Stomach (tissue), 9 donors: ENCODE data around the gene OR7C1. TPM values are rescaled to one million over a fixed set of nuclear protein-coding genes. Genes with fewer than 3 reads are reported as not detected.
"Not testable (repeated sequence)": the region's sequence is repeated elsewhere in the genome, so short reads cannot be mapped to it uniquely, and the experiment has no call there.

Experiments used
- DNase-seq, 2 donors: peaks; one replicate each; pipeline versions ENCODE4 v3.0.0 to v3.0.0-alpha.2; 2013 to 2019
- H3K27ac ChIP-seq, 5 donors: fragments of 200-600 bp in 4 of 5; sonication (generic) in 4 of 5; one replicate each; pipeline ENCODE4 v1.5.1; 2013 to 2019; ENCODE audit warnings: mild to moderate bottlenecking in 1 of 5, moderate library complexity in 1 of 5
- H3K27me3 ChIP-seq, 3 donors: fragments of 200-600 bp; sonication (generic); one replicate each; pipeline ENCODE4 v1.5.1; 2017 to 2019; ENCODE audit warnings: mixed run types in 1 of 3
- H3K36me3 ChIP-seq, 4 donors: fragments of 200-600 bp; sonication (generic); 1 replicate in 3 of 4; 2 replicates in 1 of 4; pipeline ENCODE4 v1.5.1; 2016 to 2019
- H3K4me1 ChIP-seq, 4 donors: fragments of 200-600 bp; sonication (generic); one replicate each; pipeline ENCODE4 v1.5.1; 2016 to 2019
- H3K4me3 ChIP-seq, 4 donors: fragments of 200-600 bp; sonication (generic) in 3 of 4; one replicate each; pipeline ENCODE4 v1.5.1; 2016 to 2019; ENCODE audit warnings: mild to moderate bottlenecking in 1 of 4
- H3K9me3 ChIP-seq, 4 donors: fragments of 200-600 bp; sonication (generic); one replicate each; pipeline ENCODE4 v1.5.1; 2016 to 2019
- EP300 ChIP-seq: sonication (generic); formaldehyde crosslinking; IDR thresholded peaks from one replicate; pipeline ENCODE4 v1.6.1; 2017; ENCODE audit warnings: antibody characterized with exemption
- POLR2A ChIP-seq, 4 donors: fragments of 450-650 bp; IDR thresholded peaks; one replicate each; pipeline ENCODE4 v1.6.1; 2016; ENCODE audit warnings: antibody characterized with exemption in 4 of 4, control low read depth in 2 of 4, mild to moderate bottlenecking in 1 of 4, moderate library complexity in 1 of 4
- POLR2AphosphoS5 ChIP-seq, 3 donors: sonication (generic); formaldehyde crosslinking; IDR thresholded peaks; one replicate each; pipeline ENCODE4 v1.6.1; 2016; ENCODE audit warnings: antibody characterized with exemption in 3 of 3
- WGBS, 5 donors: extraction: QIAGEN DNeasy Blood & Tissue Kit in 3 of 5; methylation state at CpG; one replicate each; pipeline versions ENCODE4 v1.1.5 to v1.1.7; 2013 to 2018; 5-methylcytosine and 5-hydroxymethylcytosine counted together
- intact Hi-C: fragments of 100-400 bp; cut with DNase I; formaldehyde crosslinking; loops from one replicate; pipeline ENCODE4 v1.15.1; 2023; ENCODE audit warnings: low total_unique reads
- polyA plus RNA-seq, 3 donors: library from polyadenylated mRNA; stranded (reverse); fragments of 200-250 nt; gene quantifications; one replicate each; pipeline ENCODE4 v1.2.3, GENCODE V29; 2013
- total RNA-seq, 5 donors: library from RNA; depleted of rRNA; stranded (reverse); fragments of >200 nt; gene quantifications; one replicate each; pipeline versions ENCODE4 v1.1.0 to v1.2.3, GENCODE V29; 2014 to 2016
- TF ChIP-seq, protein P1 (sequence below), 7 experiments: fragments of 450-650 bp in 4 of 7; fragments of 200-600 bp in 3 of 7; sonication (generic) in 3 of 7; IDR thresholded peaks; one replicate each; pipeline ENCODE4 v1.5.1; 2016 to 2019; ENCODE audit warnings: antibody characterized with exemption in 7 of 7, control low read depth in 2 of 7, mild to moderate bottlenecking in 1 of 7
- donor health status: healthy with polysubstance abuse.
- donor health status: Bipolar disorder and iron deficiency.
- donor health status: healthy.

The OR7C1 gene
- total and polyA plus RNA-seq, 8 donors: not detected

DNA sequence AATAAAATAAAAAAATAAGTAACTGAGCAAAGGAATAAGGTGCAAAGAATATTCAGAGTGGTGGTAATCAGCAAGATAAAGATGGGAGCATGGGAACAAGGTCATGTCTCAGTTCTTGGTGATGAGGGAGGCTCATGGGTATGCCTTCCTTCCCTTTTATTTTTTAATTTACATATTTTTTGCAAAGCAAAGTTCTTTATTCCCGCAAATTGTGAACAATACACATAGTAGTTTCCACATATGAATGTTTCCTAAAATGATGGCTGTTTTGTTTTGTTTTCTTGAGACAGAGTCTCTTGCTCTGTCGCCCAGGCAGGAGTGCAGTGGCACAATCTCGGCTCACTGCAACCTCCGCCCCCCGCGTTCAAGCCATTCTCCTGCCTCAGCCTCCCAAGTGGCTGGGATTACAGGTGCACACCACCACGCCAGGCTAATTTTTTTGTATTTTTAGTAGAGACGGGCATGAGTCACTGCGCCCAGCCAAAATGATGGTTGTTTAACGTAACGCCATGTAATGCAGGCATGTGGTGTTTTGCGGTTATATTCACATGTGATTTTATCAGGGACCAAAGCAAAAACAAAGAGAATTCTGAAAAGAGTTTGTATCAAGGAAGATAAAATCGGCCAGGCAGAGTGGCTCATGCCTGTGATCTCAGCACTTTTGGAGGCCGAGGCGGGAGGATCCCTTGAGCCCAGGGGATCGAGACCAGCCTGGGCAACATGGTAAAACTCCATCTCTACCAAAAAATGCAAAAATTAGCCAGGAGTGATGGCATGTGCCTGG lies 52.2 kb downstream of the OR7C1 start:
- peaks cover 0 to 65% (median 12%) of the 10 kb centered on the region in 3 donors for H3K27me3 ChIP-seq
- intact Hi-C loops: no loop called here
- no peaks in the 10 kb centered on the region for H3K9me3 ChIP-seq
- TF ChIP-seq POLR2AphosphoS5 (IDR thresholded peaks at IDR 0.05) (no peak), POLR2A (IDR thresholded peaks at IDR 0.05) (no peak)
- H3K27ac ChIP-seq: peak overlapping the region in 2 of 5 donors; percentile 45 to 46
- H3K4me1 ChIP-seq: peaks cover 0 to 13% (median 0%) of the 10 kb centered on the region in 4 donors
- no peak overlapping the region for H3K4me3 ChIP-seq
- DNase-seq: no peak
- no peaks in the 10 kb centered on the region for H3K36me3 ChIP-seq
- 78 to 87% (median 85%) methylated on average over 16 of the region's 16 CpGs for WGBS, 5 donors

GRCh38 chr19:14781713-14782536 lies 53.1 kb downstream of the OR7C1 start:
- Histone ChIP-seq H3K27me3 (peaks cover 0 to 74% (median 15%) of the 10 kb centered on the region in 3 donors), H3K4me1 (peaks cover 0 to 16% (median 1%) of the 10 kb centered on the region in 4 donors)
- 88 to 91% (median 89%) methylated on average over 17 of the region's 17 CpGs for WGBS, 5 donors
- H3K36me3 ChIP-seq, H3K9me3 ChIP-seq, H3K27ac ChIP-seq, intact Hi-C loops, DNase-seq, H3K4me3 ChIP-seq: not testable (repeated sequence)

- 60 to 76% (median 73%) methylated on average over 12 to 14 of the region's 14 CpGs for WGBS, 5 donors
- not testable (repeated sequence) for H3K27ac ChIP-seq
These were observed 54.3 kb downstream of the OR7C1 start for GRCh38 chr19:14780622-14781225.

DNA sequence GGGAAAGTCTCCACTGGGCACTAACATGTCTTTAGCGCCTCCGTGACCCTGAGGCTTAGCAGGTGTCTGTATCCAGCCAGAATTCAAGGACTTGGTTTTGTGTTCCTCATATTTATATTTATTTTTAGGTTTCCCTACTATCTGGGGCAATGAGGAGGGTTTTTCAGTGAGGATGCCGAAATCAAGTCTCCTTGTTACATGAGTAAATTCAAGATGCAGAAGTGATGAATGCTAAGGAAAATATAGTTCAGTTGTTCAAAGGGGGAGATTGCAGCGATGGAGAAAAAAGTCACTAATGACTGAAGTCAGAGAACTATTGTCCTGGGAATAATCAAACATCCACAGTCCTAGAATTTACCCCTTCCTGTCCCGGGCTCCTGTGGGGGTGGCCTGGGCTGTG lies 55.8 kb downstream of the OR7C1 start:
- intact Hi-C loops: no loop called here
- H3K4me3 ChIP-seq: no peak overlapping the region
- peaks cover 4 to 74% (median 18%) of the 10 kb centered on the region in 3 donors for H3K27me3 ChIP-seq
- no peaks in the 10 kb centered on the region for H3K36me3 ChIP-seq
- no peaks in the 10 kb centered on the region for H3K9me3 ChIP-seq
- TF ChIP-seq EP300: no peak
- TF ChIP-seq, protein P1, sequence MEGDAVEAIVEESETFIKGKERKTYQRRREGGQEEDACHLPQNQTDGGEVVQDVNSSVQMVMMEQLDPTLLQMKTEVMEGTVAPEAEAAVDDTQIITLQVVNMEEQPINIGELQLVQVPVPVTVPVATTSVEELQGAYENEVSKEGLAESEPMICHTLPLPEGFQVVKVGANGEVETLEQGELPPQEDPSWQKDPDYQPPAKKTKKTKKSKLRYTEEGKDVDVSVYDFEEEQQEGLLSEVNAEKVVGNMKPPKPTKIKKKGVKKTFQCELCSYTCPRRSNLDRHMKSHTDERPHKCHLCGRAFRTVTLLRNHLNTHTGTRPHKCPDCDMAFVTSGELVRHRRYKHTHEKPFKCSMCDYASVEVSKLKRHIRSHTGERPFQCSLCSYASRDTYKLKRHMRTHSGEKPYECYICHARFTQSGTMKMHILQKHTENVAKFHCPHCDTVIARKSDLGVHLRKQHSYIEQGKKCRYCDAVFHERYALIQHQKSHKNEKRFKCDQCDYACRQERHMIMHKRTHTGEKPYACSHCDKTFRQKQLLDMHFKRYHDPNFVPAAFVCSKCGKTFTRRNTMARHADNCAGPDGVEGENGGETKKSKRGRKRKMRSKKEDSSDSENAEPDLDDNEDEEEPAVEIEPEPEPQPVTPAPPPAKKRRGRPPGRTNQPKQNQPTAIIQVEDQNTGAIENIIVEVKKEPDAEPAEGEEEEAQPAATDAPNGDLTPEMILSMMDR (IDR thresholded peaks at IDR 0.05): no peak
- no peak for TF ChIP-seq POLR2AphosphoS5 (IDR thresholded peaks at IDR 0.05)
- no peak for TF ChIP-seq POLR2A (IDR thresholded peaks at IDR 0.05)
- 49 to 60% (median 49%) methylated on average over 5 of the region's 5 CpGs for whole genome bisulfite sequencing, 5 donors
- DNase-seq: no peak
- peaks cover 0 to 13% (median 5%) of the 10 kb centered on the region in 4 donors for H3K4me1 ChIP-seq
- no peak overlapping the region for H3K27ac ChIP-seq

More at GRCh38 chr19:14780622-14781225, 54.3 kb downstream of the OR7C1 start:
- Histone ChIP-seq H3K4me1 (peaks cover 0 to 16% (median 5%) of the 10 kb centered on the region in 4 donors), H3K27me3 (peaks cover 0 to 75% (median 16%) of the 10 kb centered on the region in 3 donors)
- H3K9me3 ChIP-seq, H3K36me3 ChIP-seq, intact Hi-C loops, H3K4me3 ChIP-seq, DNase-seq: not testable (repeated sequence)

GRCh38 chr19:14778110-14778845 lies 56.7 kb downstream of the OR7C1 start, which contains the start of gene ADGRE2:
Gene ADGRE2 (minus strand): TSS chr19:14778560. CDS start chr19:14776756, 1,804 bp downstream.
- H3K27ac ChIP-seq, H3K36me3 ChIP-seq, intact Hi-C loops, DNase-seq, H3K9me3 ChIP-seq, H3K4me3 ChIP-seq: not testable (repeated sequence)
- WGBS, 5 donors: 63 to 73% (median 68%) methylated on average over 12 of the region's 12 CpGs
- peaks cover 4 to 71% (median 18%) of the 10 kb centered on the region in 3 donors for H3K27me3 ChIP-seq
- H3K4me1 ChIP-seq: peaks cover 0 to 13% (median 5%) of the 10 kb centered on the region in 4 donors

GRCh38 chr19:14777645-14778044 lies 57.3 kb downstream of the OR7C1 start:
- H3K4me3 ChIP-seq, DNase-seq, H3K9me3 ChIP-seq, intact Hi-C loops, H3K36me3 ChIP-seq, H3K27ac ChIP-seq: not testable (repeated sequence)
- Histone ChIP-seq H3K4me1 (peaks cover 0 to 13% (median 5%) of the 10 kb centered on the region in 4 donors), H3K27me3 (peaks cover 4 to 66% (median 18%) of the 10 kb centered on the region in 3 donors)
- 89 to 95% (median 91%) methylated on average over 4 of the region's 4 CpGs for WGBS, 5 donors
